Measurements from ENCODE around the gene PATE3.

DNA sequence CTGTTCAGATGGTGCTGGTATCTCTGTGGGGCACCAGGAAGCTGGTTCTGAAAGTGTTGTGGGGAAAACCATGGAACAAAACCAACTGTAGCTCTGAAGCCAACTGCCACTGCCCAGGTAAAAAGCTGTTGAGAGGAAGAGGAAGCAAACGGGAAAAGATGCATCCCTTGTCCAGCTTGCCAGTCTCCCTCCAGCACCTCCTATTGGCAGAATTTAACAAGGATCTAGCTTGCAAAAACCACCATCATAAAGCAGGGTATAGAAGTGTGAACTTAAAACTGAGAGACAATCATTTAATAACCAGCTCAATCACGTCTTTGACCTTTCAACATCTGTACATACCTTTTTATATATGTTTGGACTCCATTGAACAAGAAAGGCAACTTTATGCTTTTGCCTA, 37.3 kb upstream of the PATE3 start:
- TF ChIP-seq, protein P1, sequence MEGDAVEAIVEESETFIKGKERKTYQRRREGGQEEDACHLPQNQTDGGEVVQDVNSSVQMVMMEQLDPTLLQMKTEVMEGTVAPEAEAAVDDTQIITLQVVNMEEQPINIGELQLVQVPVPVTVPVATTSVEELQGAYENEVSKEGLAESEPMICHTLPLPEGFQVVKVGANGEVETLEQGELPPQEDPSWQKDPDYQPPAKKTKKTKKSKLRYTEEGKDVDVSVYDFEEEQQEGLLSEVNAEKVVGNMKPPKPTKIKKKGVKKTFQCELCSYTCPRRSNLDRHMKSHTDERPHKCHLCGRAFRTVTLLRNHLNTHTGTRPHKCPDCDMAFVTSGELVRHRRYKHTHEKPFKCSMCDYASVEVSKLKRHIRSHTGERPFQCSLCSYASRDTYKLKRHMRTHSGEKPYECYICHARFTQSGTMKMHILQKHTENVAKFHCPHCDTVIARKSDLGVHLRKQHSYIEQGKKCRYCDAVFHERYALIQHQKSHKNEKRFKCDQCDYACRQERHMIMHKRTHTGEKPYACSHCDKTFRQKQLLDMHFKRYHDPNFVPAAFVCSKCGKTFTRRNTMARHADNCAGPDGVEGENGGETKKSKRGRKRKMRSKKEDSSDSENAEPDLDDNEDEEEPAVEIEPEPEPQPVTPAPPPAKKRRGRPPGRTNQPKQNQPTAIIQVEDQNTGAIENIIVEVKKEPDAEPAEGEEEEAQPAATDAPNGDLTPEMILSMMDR (conservative IDR thresholded peaks at IDR 0.05; ENCODE audit: low read length) = no peak; the same call in 1 of the 2 replicates
- no peak for TF ChIP-seq EZH2phosphoT487 (IDR thresholded peaks at IDR 0.05; ENCODE audit: borderline replicate concordance)

Data from Loucy (cell line).